Right forelimb (tissue), 1 donor: ENCODE data around the gene PITPNM1.
"Not testable (repeated sequence)": the region's sequence is repeated elsewhere in the genome, so short reads cannot be mapped to it uniquely, and the experiment has no call there.

ENCODE experiments used
- DNase-seq: peaks from one replicate; pipeline ENCODE4 v3.0.0-alpha.2; 2018

Gene PITPNM1

DNA sequence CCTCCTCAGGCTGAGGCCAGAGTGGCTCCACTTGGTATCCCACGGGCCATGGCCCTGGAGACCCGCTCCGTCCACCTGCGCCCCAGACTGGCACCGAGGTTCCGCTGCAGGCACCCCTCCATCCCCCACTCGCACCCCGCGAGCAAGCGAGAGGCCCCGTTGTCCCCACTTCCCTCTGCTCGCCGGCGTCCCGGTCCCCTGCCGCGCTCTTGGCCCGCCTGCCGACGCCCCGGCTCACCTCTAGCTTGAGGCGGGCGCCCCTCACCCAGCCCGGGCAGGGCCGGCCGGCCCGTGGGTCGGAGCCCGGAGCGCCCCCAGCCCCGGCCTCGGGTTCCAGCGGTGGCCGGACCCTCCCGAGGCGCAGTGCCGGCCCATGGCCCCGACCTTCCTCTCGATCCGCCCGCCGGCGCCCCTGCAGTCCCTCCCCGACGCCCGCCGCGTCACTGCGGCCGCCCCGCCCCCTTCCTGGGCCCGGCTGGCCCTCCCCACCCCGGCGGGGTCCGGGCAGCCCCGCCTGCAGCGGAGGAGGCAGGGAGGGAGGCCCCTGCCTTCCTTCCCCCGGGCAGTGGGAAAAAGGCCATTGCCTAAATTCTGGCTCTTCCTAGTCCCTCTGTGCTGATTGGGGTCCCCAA, at the start of gene PITPNM1:
Gene PITPNM1, minus strand, starts transcription at position 414 of the 632 bp plus-strand sequence. CDS start 1,183 bp downstream, outside the sequence.
- DNase-seq = peak; percentile 78

DNA sequence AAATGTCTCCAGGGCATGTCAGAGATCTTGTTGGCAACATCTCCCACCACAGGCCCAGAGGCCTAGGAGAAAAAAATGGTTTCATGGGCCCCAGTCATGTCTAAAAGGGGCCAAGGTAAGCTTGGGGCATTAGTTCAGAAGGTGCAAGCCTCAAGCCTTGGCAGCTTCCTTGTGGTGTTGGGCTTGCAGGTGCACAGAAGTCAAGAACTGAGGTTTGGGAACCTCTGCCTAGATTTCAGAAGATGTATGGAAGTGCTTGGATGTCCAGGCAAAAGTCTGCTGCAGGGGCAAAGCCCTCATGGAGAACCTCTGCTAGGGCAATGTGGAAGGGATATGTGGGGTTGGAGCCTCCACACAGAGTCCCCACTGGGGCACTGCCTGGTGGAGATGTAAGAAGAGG, 46.5 kb upstream of the PITPNM1 start:
- not testable (repeated sequence) for DNase-seq

DNA sequence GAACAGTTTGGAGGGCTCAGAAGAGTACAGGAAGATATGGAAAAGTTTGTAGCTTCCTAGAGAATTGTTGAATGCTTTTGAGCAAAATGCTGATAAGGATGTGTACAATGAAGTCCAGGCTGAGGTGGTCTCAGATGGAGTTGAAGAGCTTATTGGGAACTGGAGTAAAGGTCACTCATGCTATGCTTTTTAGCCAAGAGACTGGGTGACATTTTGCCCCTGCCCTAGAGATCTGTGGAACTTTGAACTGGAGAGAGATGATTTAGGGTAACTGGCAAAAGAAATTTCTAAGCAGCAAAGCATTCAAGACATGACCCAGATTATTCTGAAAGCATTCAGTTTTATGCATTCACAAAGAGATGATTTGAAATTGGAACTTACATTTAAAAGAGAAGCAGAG, 46.0 kb upstream of the PITPNM1 start:
- no peak for DNase-seq

DNA sequence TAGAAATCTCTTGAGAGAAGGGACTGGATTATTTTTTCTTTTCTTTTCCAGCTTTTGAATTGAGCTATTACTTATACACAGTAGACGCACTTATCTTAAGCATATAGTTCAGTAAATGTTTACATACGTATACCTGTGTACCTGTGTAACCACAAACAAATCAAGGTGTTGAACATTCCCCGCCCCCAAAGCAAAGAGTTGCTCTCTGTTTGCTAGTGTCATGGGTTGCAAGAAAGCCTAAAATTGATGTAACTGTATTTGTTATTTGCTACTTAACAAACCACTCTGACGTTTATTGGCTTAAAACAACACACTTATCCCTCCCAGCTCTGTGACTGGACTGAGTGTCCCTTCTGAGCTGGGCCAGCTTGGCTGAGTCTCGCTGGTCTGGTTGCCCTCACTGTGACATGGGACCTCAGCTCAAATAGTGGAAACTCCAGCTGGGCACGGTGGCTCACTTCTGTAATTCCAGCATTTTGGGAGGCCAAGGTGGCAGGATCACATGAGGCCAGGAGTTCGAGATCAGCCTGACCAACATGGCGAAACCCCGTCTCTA, 43.5 kb upstream of the PITPNM1 start:
- no peak for DNase-seq

DNA sequence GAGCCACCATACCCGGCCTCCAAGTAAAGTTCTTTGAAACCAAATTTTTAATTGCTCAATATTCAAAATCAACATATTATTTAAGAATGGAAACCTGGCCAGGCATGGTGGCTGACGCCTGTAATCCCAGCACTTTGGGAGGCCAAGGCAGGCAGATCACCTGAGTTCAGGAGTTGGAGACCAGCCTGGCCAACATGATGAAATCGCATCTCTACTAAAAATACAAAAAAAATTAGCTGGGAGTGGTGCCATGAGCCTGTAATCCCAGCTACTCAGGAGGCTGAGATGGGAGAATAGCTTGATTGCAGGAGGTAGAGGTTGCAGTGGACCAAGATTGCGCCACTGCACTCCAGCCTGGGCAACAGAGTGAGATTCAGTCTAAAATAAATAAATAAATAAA, 42.9 kb upstream of the PITPNM1 start:
- not testable (repeated sequence) for DNase-seq

DNA sequence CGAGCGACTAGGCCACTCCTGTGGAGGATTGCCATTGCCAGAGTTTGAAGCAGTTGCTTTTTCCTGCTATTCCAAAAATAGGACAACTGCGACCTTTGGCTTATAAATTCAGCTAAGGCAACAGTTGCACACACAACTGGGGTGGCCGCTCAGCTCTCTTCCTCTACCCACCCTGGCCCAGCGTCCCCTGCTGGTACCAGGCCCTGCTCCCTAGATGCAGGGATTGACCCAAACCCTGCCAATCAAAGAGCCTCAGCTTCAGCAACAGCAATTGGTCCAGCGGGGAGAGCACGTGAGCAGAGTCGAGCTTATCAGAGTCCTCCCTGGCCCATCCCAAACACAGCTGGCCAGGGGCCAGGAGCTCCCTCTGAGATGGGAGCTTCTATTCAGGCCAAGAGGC, 40.1 kb upstream of the PITPNM1 start:
- no peak for DNase-seq

DNA sequence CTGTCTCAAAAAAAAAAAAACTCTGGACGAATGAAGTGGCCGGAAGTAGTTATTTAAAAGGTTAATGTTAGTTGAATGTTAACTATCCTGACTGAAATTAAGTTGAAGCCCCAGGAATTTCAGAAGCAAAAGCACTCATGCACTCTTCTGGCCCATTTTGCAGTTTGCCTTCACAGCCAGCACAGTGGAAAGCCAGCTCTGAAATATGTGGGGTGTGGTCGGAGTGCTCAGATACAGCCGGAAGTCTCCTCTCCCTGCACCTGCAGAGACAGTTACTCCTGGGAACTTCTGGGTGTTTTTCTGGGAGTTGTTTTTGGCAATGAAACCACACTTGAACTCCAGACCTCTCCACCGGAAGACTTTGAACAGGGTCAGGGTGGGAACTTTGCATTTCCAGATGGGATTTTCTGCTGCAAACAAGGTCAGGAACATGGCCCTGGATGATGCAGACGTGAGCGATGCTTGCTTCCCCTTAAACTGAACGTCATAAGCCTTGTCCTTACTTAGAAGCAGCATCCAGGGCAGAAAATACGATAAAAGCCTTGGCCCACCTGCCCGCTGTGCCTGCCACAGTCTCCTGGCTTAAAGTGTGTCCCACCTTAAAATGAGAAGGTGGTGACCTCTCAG, 39.6 kb upstream of the PITPNM1 start:
- no peak for DNase-seq

DNA sequence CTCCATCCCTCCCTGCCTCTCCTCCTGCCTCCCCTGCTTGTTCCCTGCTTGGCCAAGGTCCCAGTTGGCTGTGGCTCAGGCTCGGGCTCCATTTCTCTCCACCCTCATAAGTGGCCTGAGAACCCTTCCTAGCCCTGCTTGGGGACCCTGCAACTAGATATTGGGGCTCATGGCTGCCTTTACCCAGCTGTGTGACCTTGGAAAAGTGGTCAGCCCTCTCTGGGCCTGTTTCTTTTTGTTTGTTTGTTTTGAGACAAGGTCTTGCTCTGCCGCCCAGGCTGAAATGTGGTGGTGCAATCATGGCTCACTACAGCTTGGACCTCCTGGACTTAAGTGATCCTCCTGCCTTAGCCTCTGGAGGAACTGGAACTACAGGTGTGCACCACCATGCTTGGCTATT, 38.4 kb upstream of the PITPNM1 start:
- no peak for DNase-seq

DNA sequence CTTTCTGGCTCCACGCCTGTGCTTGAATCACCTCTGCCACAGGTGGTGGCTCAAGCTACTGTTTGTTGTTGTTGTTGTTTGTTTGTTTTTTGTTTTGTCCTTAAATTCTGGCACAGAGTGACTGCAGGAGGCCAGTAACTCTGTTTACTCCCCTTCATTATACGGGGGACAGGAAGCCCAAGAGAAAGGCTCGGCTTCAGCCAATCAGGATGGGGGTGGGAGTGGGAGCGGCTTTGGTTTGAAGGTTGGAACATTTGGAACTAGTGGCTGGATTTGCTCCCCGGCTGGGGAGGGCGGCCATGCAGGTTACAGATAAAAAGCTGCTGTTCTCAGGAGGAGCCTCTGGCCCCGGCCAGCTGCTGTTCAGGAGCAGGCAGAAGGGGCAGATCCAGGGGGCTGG, 37.8 kb upstream of the PITPNM1 start:
- DNase-seq = no peak

DNA sequence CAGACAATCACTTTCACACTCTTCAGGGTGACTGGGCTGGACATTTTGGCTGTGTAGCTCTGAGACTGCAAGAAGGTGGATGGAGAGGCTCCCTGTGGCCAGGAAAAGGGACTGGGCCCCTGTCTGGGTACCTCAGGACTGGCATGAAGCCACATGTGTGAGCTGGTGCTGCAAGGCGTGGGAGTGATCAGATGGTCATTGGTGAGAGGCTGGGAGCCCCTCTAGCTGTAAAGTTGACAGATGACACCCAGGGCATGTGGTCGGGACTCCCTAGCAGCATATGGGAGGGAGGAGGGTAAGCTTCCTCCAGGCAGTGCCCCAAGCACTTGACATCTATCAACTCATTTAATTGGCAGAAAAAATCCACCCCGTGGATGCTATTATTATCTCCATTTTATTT, 37.0 kb upstream of the PITPNM1 start:
- DNase-seq = no peak

DNA sequence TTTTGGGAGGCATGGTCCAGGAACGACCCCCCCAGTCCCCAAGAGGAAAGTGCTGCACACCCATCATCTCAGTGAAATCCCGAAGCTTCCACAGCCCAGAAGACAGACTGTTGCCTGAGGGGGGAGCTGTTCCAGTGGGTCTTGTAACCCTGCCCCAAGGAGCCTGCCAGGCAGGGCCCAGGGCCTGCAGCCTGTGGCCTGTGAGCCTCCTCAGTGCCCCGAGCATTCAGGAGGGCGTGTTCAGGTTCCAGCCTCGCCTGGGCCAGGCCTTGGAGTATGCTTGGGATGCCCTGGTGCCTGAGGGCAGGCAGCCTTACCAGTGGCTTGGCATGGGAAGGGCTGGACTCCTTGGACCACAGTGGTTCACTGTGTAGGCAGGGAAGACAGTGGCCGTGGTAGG, 36.0 kb upstream of the PITPNM1 start:
- no peak for DNase-seq

DNA sequence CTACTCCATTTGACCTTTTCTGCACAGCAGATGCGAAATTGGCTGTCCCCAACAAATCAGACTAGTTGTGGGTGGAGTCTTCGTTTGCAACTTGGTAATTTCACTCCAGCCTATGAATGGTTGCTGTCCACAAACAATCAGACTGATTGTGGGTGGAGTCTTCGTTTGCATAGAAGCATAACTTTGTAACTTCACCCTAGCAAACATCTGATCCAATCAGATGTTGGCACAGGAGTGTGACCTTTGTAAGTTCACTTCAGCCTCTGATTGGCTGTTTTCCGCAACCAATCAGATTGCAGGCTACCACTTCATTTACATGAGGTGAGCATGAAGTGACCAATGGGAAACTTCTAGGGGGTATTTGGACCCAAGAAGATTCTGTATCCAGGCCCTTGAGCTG, 34.4 kb upstream of the PITPNM1 start:
- DNase-seq = no peak

DNA sequence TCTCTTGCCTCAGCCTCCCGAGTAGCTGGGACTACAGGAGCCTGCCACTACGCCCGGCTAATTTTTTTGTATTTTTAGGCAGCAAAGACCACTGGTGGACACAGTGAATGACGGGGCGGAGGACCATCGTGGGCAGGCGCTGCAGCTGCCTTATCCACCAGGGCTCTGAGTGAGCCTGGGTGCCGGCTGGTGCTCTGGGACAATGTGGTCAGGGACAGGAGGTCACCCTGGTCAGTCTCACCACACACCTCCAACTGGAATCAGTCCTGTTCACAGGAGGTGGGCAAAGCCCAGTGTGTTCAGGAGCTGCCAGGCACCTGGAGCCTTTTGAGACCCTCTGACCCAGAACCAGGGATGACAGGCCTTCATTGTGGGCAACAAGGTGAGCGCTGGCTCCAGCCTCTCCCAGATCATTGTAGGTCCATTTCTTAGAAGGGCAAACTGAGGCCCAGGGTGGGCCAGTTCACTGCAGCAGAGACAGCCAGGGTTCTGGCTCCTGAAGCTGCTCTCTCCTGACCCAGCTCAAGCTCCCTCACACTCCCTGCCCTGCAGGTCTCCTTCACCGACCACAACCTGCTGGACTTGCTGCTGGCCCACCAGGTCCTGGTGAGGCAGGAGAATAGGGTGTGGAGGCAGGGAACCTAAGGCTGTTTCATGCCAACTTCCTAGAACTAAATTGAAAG, 33.8 kb upstream of the PITPNM1 start:
- no peak for DNase-seq

DNA sequence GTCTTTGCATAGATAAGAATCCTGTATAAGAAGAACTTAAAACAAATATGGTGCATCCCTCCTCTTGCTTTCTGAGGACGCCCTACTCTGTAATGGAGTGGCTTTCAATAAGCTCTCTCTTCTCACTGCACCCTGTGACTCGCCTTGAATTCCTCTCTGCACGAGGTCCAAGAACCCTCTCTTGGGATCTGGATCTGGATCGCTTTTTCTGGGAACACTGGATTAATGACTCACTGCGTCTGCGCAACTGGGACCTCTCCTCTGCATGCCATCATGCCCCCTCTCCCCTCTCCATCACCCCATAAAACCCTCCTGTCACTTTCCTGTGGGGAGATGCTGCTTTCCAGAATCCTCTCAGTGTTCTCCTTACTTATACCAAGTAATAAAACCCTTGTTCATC, 33.1 kb upstream of the PITPNM1 start:
- DNase-seq = no peak

DNA sequence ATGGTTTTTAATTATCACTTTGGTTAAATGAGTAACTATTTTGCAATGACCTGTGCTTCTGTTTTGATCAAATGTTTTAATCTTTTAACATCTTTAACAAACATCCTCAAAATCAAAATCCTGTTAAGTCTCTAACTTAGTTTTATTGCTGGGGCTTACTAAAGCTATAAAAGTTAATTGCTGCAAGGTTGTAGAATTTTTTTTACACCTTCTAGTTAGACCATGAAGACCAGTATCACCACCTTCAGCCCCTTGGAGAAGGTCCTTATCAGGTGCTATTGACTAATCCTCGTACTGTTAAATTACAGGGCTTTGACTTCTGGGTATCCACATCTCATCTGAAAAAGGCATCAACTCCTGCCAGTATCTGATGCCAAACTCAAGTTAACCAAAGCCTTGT, 30.4 kb upstream of the PITPNM1 start:
- no peak for DNase-seq

DNA sequence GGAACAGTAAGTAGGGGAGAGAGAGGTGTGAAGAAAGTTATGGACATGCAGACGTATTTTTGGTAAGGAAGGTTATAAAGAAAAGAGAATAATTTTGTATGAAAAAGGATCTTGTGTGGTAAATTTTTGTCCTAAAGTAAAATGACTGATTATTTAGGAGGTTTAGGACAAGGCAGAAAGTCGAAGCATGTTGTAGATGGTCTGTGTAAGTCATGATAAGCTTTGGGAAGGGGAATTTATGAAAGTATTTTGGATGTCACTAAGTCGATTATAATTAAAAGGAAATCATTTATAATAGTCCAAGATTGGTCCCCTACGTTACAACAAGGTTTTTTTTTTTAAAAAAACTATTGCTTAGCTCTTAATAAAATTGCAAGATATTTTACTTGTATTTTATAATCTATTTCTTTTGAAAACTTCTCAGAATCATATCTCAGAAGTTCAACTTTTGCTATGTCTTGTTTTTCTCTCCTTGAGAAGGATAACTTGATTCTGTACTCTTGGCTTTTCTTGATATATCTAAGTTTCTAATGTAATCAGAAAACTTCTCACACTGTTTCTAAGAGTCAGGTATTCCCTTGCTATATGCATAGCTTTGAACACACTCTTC, 29.0 kb upstream of the PITPNM1 start:
- DNase-seq = no peak

DNA sequence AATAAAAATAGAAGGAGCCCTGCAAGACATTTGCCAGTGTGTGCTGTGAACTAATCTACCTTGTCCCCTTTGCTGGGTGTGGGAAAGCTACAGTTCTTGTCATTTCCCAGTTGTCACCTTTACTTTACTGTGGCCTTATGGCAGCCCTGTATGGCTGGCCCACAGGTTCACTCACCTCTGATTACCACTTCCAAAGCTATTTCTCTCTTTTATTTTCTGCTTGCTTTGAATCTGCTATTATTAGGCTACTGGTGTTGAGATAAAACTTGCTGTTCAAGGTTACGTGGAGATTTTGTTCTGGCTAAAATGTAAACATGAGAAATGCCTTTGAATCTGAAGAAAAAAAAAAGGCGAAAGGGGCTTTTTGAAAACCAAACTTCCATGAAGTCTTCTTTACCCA, 27.7 kb upstream of the PITPNM1 start:
- no peak for DNase-seq

DNA sequence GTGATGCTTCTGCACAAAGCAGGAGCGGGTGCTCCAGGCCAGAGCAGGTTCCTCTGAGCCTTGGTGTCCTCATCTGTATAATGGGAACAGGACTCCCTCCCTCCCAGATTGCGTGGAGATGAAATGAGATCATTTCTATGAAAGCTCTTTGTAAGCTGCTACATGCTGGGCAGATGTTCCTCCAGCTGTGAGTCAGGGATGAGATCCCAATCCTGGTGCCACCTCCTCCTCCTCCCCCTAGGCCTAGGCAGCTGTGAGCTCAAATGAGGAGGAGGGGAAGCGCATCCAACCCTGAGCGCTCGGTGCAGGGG, 25.1 kb upstream of the PITPNM1 start:
- no peak for DNase-seq

DNA sequence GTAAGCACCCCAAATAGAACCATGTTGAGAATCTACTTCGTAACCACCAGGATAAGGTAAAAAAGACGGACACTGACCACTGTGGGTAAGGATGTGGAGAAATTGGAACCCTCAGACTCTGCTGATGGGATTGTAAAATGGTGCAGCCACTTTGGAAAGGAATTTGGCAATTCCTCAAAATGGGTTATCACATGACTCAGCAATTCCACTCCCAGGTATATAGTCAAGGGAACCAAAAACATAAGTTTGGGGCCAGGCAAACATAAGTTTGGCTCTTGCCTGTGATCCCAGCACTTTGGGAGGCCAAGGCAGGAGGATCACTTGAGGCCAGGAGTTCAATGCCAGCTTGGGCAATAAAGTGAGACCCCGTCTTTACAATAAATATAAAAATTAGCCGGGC, 23.2 kb upstream of the PITPNM1 start:
- DNase-seq = no peak

DNA sequence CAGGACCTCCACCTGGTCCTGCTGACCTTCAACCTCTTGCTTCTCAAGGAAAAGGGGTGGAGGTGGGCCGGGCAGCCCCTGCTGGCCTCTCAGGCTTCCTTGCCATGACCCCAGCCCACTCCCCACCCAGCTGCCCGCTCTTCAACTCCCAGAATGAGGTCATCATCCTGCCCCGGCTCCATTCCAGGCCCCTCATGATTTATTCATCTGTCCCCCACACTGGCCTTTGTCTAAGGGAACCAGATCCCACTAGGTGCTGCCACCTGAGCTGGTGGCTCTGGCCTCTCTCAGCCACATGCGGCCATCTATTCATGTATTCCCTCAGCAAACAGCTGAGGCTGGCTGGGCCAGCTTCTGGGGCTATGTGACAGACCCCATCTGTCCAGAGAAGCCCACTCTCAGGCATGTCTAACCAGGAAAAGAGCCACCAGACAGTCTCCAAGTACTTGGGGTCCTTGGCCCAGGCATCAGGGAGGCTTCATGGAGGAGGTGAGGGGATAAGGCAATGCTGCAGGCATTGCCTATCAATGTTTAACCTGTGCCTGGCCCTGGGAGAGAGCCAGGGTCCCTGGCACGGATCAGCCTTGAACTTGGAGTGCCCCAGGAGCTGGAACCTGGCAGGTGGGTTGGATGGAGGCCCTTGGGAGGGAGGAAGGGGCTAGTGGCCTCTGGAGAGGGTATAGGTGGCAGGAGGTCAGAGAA, 20.3 kb upstream of the PITPNM1 start:
- DNase-seq = no peak

DNA sequence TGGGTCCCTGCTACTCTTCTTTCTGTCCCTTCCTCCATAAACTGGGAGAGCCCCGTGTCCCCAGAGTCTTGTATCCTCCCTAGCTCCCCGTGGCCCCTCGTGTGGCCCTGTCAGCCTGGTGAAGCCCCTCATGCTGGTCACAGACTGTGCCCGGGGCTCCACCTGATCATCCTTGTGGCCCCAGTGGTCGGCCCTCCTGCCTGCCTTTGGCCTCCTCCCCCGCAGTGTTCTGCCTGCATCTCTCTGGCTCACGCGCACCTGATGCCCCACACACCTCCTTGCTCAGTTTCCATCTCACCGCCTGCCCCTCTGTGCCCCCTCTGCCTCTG, 19.3 kb upstream of the PITPNM1 start:
- no peak for DNase-seq

DNA sequence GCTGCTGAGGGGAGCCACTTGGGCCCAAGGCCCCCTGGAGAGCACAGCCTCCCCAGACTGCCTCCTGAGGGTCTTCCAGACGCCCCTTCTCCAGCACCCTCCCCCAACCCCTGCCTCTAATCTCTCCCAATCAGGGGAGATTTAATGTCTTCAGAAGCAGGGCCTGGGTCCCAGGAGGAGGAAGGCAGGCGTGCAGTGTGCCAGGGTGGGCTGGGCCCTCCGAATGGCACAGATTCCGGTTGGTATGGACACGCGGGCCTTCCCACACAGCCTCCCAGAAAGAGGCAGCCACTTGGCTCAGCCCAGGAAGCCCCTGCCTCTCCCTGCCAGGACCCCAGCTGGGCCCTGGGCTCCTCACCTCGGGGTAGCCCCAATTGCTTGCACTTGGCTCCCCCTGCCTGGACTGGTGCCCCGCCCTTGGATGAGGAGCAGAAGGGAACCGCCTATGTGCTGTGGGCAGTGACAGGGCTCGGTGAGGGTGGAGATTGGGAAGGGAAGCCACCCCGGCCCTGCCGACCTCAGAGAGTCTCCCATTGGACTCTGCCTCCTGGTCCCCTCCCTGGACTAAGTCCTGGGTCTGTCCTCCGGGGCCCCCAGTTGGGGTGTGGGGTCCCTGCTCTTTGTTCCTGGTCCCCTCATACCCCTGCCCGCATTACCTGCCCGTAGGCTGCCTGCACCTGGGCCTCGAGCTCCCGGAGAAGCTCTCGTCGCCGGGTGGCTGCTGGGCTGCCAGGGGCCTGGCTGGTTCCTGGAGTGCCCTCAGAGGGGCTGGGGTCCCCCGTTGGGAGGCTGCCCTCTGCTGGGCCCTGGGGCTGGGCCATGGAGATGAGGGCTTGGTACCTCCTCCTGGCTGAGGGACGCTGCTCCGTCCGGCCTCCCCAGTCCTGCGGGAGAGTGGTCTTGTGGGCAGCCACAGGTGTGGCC, 18.7 kb upstream of the PITPNM1 start:
- no peak for DNase-seq
